ENCODE measurements around the gene ABLIM3.

DNA sequence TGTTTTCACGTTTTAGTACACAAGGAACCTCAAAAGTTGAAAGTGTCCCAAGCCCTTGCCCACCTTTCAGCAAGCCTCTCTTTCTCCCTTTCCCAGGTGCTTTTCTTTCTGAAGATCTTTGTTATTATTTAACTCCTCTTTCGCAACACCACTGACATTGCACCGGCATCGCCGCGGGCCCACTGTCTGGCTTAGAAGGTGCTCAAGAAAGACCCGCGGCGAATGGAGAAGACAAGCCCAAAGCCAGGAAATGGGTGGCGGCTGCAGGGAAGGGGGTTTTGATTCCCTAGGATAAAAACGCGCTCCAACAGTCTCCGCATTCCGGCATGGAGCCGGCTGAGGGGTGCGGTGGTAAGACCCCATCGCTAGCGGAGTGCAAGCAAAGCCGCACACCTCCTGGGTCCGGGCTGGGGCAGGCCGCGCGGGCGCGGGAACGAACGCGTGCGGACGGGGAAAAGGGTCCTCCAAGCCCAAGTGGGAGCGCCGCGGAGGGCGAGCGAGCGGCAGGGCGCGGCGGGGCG is 130.0 kb downstream of the ABLIM3 start:
- TF ChIP-seq POLR2A (IDR thresholded peaks at IDR 0.05; ENCODE audit: control extremely low read depth in 1 of 2, low read depth in 2 of 2, low read length in 2 of 2) (no peak), EP300 (IDR thresholded peaks at IDR 0.05; ENCODE audit: borderline replicate concordance in 1 of 2, low read depth in 2 of 2, low read length in 2 of 2) (no peak), BACH1 (IDR thresholded peaks at IDR 0.05; ENCODE audit: low read length) (no peak), CREB1 (IDR thresholded peaks at IDR 0.05) (no peak)
- TF ChIP-seq, protein P1, sequence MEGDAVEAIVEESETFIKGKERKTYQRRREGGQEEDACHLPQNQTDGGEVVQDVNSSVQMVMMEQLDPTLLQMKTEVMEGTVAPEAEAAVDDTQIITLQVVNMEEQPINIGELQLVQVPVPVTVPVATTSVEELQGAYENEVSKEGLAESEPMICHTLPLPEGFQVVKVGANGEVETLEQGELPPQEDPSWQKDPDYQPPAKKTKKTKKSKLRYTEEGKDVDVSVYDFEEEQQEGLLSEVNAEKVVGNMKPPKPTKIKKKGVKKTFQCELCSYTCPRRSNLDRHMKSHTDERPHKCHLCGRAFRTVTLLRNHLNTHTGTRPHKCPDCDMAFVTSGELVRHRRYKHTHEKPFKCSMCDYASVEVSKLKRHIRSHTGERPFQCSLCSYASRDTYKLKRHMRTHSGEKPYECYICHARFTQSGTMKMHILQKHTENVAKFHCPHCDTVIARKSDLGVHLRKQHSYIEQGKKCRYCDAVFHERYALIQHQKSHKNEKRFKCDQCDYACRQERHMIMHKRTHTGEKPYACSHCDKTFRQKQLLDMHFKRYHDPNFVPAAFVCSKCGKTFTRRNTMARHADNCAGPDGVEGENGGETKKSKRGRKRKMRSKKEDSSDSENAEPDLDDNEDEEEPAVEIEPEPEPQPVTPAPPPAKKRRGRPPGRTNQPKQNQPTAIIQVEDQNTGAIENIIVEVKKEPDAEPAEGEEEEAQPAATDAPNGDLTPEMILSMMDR (IDR thresholded peaks at IDR 0.05; ENCODE audit: control extremely low read depth in 1 of 3, insufficient read depth in 1 of 3, low read depth in 1 of 3, low read length in 3 of 3), result no peak
